PC-3 (cell line): ENCODE data around the gene MED13L.

ENCODE experiments used
- CTCF ChIP-seq: fragments of 300-600 bp; sonication (generic); conservative IDR thresholded peaks from 2 replicates; pipeline ENCODE4 v1.5.1; 2017; ENCODE audit warnings: antibody characterized with exemption, low read depth, mild to moderate bottlenecking, low read length
- EZH2 ChIP-seq: fragments of 300-600 bp; sonication (generic); IDR thresholded peaks from one replicate; pipeline ENCODE4 v1.6.1; 2017; ENCODE audit warnings: antibody characterized with exemption, mild to moderate bottlenecking, low read length; ENCODE audit not compliant: unreplicated experiment
- EZH2phosphoT487 ChIP-seq: fragments of 300-600 bp; sonication (generic); IDR thresholded peaks from 2 replicates; pipeline ENCODE4 v1.6.1; 2018; ENCODE audit warnings: mild to moderate bottlenecking, antibody characterized with exemption, low read length, borderline replicate concordance

GRCh38 chr12:116202433-116202832, 75.1 kb downstream of the MED13L start:
- no peak for TF ChIP-seq CTCF
- no peak for TF ChIP-seq EZH2phosphoT487
- no peak for TF ChIP-seq EZH2
